ENCODE data around the gene STRIP2.
A peak's percentile ranks its signal among the peaks of the same experiment; 100 is the strongest.
"Not testable (repeated sequence)": the region's sequence is repeated elsewhere in the genome, so short reads cannot be mapped to it uniquely, and the experiment has no call there.

Gene STRIP2

GRCh38 chr7:129499999-129500398 lies 65.8 kb downstream of the STRIP2 start:
- no peak for DNase-seq

DNA sequence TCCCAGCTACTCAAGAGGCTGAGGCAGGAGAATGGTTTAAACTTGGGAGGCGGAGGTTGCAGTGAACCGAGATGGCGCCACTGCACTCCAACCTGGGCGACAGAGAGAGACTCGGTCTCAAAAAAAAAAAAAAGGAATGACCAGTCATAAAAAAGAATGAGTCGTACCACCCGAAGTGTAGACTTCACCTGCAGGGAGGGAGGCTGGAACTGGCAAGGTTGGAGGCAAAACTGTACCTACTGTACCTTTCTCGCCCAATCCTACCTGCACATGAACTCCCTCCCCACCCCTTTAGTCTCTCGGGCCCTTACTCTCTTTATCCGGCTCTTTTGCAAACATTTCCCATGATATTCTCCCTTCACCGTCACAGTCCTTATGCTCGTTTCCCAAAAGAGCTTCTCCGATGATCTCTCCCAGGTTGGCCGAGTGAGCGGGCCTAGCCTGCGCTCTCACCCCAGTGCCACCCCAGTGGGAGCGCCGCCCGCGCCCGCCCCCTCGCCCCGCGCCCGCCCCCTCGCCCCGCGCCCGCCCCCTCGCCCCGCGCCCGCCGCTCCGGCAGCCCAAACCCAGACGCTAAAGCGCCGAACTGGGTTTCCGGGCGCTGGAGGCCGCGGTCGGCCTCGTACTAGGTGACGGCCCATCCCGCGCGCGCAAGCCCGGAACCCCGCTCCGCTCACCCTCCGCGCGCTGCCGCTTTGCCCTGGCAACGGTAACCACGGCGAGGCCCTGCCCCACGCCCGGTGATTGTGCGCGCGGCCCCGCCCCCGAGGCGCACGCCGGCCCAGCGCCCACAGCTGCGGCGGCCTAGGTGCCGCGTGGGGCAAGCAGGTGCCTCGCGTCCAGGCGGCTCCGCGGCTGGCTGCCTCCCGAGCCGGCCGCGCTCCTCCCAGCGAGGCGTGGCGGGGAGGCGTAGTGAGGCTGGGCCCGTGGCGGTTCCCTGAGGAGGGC lies 67.8 kb downstream of the STRIP2 start, which contains the start of gene SMKR1:
SMKR1 (plus strand) TSS at position 772 of the 948 bp plus-strand sequence. CDS start 294 bp downstream, outside the sequence.
- DNase-seq: peak; percentile 11

DNA sequence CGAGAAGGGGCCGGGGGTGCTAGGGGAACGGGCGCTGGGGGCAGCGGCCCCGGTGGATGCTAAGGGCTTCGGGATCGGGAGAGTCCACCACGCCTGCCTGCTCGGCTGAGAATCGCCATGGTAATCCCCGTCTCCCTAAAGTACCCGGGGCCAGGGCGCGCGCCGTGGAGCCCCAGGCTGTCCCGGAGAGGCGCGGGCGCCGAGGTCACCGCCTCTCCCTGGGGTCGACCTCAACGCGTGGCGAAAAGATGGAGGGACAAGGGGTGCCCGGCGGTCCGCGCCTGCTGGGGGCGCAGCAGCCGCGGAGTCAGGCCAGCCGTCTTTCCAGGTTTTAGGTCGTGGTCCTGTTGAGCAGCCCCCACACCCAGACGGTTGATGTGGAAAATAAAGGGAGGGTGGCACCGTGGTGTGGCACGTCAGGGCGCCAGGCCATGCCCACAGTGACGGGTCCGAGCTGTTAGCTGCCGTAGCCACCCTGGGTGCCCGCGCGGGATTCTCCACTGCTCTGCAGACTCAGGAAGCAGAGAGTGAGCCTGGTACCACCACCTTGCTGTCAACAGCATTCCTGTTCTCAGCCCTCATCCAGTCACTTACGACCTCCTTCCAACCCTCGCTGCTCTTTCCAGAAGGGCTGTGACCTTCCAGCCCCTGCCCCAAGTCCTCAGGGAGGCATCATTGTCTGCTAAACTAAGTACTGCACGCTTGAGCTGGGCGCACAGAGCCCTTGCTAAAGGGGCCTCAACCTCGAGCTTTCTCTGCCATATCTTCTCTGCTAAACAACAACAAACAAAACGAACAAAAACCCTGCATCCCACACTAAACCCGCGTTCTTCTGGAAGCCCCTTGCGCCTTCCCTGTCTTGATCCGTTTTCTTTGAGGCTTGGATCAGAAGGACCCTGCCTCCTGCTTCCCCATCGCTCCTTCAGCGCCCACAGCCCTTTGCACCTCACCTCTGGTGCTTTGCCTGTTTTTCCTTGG lies 68.8 kb downstream of the STRIP2 start:
- no peak for DNase-seq

- DNase-seq: no peak
These were observed 69.5 kb downstream of the STRIP2 start for GRCh38 chr7:129503725-129504124.

- no peak for DNase-seq
These were observed 78.0 kb downstream of the STRIP2 start for GRCh38 chr7:129512192-129512591.

DNA sequence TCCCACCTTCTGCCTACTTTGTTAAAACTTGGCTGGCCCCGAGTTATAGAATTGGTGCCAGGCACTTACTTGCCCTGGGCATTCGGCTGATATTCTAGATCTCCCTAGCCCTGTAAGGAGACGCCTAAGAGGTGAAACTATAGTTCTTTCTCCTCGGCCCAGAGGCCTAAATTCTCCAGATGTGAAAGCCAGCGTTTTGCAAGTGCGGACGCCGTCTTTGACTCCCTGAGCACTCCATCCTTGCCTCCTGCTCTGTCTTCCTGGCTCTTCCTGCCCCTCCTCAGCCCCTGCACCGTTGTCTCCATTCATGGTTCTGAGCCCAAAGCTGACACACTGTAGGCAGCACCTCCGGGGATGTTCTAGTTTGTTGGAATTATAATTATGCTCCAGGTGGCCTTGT lies 79.3 kb downstream of the STRIP2 start:
- no peak for DNase-seq

DNA sequence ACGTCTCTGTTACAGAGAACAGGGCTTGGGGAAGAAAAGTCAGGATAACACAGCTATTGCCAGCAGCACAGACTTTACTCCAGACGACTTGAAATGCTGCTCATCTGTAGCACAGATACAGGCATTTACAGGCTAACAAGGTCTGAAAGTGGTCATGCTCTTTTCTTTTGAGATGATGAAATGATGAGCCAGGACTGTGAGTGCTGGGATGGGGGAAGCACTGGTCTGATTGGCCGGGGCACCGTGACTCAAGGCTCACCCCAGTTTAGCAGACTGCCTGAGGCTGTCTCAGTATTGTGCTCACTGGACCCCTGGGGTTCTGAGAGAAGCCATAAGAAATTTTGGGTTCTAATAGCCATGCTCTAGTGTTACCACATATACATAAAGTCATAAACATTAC lies 80.5 kb downstream of the STRIP2 start:
- DNase-seq: no peak

DNA sequence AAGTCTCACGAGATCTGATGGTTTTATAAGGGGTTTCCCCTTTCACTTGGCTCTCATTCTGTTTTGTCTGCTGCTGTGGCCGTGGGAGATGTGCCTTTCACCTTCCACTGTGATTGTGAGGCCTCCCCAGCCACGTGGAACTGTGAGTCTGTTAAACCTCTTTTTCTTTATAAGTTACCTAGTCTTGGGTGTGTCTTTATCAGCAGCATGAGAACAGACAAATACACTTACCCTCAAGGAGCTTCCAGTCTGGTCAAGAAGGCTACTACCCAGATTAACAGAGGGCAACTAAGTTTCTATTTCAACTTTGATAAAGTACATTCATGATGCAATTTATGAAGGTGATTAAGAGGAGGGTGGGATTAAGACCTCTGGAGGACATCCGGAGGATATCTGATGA lies 81.1 kb downstream of the STRIP2 start:
- DNase-seq: no peak

- no peak for DNase-seq
These were observed 83.7 kb downstream of the STRIP2 start for GRCh38 chr7:129517931-129518330.

DNA sequence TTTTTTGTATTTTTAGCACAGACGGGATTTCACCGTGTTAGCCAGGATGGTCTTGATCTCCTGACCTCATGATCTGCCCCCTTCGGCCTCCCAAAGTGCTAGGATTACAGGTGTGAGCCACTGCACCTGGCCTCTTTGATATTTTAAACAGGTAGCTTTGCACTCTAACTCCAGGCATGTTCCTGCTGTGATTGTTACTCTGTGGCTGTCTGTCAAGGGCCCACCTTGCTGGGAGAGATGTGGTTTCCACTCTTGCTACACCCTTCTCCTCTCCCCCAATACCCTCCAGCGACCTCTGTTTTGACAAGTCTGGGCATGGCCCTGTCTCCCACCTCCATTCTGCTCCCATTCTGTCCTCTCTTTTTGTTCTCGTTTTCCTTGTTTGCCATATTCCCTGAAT lies 85.2 kb downstream of the STRIP2 start:
- no peak for DNase-seq

DNA sequence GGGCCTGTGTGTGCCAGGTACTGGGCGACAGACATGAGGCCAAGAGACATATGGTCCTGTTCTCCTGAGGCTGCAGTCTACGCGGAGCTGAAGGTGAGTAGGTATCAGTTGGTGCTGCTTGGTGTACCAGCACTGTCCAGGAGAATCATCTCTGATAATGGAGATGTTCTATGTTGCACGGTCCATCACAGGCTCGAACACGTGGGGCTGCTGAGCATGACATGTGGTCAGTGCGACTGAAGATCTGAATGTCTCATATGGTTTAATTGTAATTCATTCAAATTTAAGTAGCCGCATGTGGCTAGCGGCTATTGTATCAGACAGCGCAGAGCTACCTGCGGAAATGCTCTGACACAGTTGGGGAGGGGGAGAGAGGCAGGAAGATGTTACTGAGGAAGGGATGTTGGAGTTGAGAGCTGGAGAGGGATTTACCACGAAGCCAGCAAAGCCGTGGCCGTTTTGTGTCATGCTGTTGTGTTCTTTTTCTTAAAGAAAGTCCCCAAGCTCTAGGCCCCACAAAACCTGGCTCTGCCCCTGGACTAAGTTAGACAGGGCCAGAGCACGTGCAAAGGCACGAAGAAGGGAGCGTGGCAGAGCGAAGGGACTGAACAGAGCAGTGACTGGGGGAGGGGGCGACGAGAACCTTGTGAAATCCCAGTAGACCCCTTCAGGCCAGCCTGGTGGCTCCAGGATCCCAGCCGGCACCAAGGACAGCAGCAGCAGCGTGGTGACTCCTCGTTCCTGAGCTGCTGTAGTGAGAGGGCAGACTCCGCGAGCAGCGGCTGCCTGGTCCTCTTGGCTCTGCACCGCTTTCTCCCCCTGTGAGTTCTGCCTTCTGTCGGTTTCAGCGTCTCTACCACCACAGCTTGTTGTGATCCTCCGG lies 88.1 kb downstream of the STRIP2 start:
- DNase-seq: no peak

- no peak for DNase-seq
These were observed 88.7 kb downstream of the STRIP2 start for GRCh38 chr7:129522971-129523340.

DNA sequence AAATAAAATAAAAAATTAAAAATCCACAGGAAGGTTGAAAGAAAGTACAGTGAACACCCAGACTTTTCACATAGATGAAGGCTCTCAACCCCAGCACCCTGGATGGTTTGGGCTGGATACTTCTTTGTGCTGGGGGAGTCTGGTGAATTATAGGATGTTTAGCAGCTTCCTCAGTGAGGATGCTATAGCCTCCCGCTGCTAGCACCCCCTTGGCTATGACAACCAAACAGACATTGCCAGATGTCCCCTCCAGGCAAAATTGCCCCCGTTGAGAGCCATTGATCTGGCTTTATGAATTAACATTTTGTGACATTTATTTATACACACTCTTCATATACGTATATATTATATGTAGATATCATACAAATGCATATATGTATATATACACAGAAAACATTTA lies 89.7 kb downstream of the STRIP2 start:
- DNase-seq: no peak

- DNase-seq: not testable (repeated sequence)
These were observed 90.2 kb downstream of the STRIP2 start for GRCh38 chr7:129524405-129524804.

DNA sequence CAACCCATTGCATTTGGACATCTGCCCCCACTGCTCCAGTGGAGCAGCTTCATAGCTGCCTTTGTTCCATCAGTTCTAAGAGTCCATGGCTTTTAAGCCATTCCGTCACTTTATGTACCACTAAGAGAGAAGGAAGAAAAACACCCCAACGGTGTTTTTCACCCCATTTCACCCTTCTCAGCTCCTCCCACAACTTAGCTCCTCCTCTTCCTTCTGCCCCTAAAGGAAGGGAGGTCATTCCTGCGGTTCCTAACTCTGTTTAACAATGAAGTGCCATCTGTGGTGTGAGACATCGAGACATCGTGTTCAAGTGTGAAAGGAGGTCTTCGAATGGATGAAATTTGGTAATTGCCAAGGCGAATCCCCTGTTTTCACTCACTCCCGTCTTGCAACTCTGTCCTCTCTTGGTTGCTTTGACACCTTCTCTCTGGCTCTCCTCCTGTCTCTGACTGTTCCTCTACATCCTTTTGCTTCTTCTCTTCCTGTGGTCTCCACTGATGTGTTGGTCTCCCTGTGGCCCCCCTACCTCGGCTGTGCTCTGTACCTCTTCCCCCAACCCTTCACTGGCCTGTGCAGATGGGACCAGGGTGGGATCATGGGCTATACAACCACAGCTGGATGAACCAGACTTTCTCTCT lies 91.1 kb downstream of the STRIP2 start:
- DNase-seq: no peak

- no peak for DNase-seq
These were observed 95.4 kb downstream of the STRIP2 start for GRCh38 chr7:129529643-129530042.

- DNase-seq: no peak
These were observed 96.7 kb downstream of the STRIP2 start for GRCh38 chr7:129530795-129531391.

DNA sequence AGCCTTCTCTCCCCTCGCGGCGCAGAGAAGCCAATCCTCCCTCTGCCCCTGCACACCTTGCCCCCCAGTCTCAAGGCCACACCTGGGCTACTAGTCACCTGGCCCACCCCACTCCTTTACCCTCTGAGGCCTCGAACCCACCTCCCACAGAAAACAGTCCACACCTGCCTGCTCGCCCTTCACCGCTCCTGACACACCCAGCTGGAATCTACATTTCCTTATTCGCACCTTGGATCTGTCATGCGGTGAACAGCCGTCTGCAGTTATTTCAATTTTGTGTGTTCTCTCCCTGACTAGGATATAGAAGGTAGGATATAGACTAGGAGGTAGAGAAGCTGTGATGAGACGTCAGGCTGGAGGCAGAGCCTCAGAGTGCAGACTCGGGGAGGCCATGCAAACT lies 97.5 kb downstream of the STRIP2 start:
- no peak for DNase-seq

DNA sequence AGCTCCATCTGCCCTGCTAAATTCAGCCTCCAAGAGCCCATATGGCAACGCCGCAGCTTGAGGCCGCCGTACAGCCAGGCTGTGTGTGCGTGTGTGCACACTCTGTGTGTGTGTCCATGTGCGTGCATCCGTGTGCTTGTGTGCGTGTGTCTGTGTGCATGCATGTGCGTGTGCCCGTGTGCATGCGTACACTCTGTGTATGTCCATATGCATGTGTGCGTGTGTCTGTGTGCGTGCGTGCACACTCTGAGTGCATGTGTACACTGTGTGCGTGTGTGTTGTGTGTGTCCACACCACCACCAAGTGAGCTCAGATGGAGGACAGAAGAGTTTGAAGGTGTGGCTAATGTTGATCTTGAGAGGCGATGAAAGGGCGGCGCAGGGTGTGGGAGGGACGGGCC lies 98.1 kb downstream of the STRIP2 start:
- DNase-seq: no peak

GRCh38 chr7:129534558-129535274 lies 100.5 kb downstream of the STRIP2 start:
- DNase-seq: not testable (repeated sequence)

- no peak for DNase-seq
These were observed 101.7 kb downstream of the STRIP2 start for GRCh38 chr7:129535896-129536295.

All from NCI-H1694 treated with DMSO at 0.1 percent for 48 hours (cell line).